ENCODE data around the gene RNF133.

Gene RNF133, protein sequence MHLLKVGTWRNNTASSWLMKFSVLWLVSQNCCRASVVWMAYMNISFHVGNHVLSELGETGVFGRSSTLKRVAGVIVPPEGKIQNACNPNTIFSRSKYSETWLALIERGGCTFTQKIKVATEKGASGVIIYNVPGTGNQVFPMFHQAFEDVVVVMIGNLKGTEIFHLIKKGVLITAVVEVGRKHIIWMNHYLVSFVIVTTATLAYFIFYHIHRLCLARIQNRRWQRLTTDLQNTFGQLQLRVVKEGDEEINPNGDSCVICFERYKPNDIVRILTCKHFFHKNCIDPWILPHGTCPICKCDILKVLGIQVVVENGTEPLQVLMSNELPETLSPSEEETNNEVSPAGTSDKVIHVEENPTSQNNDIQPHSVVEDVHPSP

DNA sequence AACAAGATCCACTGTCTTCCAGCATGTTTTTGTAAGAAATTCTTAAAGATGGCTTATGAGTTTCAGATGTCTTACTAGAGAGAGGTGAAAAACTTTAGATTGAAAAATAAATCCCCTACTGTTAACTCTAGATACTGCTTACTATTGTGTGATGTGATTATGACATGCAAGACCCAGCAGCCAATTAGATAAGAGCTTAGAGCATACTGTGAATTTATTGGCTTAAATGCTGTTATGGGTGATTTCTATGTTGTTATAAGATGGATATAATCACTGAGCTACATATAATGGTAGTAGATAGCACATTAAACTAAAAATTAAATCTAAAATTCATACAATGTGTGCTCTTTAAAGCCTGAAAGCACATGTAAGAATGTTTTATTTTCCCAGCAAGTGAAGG is at the start of gene RNF133:
RNF133 (minus strand) TSS at position 101 of the 400 bp plus-strand sequence. CDS start 199 bp downstream, outside the sequence.
- no peak for DNase-seq (ENCODE audit: low spot score)

DNA sequence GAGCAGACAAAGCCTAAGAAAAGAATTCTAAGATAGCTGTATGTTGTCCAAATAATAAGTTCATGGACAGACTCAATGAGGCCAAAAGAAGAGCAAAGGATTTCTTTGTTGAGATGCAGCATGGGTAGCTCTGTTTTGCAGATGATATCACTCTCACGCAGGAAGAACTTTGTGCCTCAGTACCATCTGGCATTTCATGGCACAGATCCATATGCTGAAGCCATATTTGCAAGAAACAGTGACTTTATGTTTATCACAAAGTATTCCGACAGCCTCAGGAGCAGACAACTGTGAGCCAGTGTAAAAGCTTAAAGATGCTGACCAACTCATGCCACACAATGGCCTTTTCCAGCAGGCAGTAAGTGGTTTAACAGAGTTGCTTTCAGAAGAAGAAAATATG is 49.3 kb upstream of the RNF133 start:
- no peak for DNase-seq (ENCODE audit: low spot score)

DNA sequence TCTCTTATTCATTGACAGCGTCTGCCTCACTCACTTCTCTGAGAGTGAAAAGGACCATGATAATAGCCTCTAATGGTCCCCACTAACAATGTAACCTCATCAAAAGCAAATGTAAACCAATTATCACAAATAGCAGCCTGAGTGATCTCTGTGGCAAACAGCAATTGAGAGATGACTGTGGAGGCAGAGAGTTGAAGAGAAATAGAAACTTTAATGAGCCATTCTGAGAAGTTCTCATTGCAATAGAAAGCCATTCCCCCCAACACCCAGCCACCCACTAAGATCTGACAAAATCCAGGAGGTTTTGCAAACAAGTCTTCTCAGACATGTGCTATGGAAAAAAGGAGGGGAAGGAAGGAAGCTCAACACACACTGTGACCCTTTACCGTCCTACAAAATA is 48.0 kb upstream of the RNF133 start:
- DNase-seq (ENCODE audit: low spot score), result no peak

DNA sequence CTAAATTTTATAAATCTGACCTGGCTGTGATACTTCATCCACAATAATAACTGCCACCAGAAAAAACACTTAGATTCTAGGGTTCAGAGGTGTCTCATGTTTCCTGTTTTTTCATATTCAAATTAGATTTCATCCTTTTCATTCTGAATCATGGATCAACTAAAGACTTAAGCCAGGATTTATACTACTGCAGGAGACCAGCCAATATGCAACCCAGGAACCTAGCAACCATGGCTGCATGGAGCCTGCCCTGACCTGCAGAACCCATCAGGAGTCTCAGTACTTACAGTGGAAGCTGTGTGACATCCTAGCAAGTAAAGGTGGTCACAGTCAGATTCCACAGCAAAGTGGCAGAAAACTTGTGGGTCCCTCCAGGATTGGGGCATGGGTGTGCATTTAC is 44.3 kb upstream of the RNF133 start:
- DNase-seq (ENCODE audit: low spot score), result no peak

DNA sequence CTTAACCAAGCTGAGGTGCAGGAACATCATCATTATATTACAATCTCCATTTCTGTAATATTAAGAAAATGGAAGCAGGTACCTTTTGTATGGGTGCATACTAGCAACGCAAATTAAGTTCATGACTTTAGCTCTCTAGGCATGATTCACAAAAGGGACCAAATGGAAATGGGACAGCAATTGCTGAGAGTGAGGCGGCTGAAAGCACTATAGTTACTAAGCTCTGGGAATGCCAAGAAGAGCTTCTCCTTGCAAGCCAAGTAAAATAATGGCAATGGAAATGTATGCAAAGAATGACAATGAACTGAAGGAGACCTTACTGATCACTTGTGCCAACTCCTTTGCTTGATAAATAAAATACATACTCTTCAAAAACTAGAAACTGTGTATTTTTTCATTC is 40.0 kb upstream of the RNF133 start:
- DNase-seq (ENCODE audit: low spot score), result no peak

DNA sequence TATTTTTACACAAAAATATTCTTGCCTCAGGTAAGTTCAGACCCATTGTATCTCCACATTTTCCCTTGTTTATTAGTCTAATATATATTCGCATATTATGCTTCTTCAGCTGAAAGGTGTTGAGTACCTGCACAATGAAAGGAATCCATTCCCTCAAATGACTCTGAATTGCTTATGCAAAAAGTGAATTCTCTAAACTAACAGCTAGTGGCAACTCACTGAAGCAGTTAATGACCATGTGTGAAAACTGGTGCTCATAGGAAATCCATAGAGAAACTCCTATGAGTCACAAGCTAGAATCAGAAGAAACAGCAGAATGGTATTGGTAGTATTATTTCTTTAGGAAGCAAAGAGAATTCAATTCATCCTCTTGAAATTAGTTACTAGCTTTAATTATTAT is 37.3 kb upstream of the RNF133 start:
- no peak for DNase-seq (ENCODE audit: low spot score)

DNA sequence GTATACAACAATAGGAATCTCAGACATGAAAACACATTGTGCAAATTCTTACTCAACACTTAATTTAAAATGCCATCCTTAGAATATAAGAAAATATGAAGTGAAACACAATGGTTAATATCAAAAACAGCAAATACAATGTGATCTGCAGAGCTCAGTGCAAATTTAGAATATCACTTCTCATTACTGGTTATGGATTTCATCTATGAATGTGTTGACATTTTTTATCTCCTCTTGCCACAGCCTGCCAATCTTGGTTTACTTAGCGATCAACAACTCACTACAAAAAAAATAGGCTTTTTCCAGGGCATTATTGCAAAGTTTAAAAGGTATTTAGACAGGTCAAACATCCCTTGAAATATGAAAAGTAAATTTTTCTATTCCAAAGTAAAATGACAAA is 28.8 kb upstream of the RNF133 start:
- no peak for DNase-seq (ENCODE audit: low spot score)

DNA sequence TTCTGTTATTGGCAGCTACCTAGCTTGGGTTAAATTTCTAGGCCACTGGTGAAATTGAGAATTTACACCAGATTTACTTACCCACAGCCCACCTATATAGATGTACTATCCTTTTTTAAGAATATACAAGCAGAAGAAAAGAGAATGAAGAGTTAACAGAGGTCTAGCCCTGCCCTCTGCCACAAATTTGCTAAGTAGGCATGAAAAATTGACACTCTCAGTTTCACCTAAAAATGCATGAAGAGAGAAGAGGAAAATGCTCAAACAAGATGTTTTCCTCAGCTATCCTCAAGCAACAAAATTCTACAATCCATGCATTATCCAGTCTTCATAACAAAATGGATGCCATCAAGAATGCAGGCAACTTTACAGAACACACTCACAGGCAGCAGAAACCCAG is 28.4 kb upstream of the RNF133 start:
- DNase-seq (ENCODE audit: low spot score), result no peak

DNA sequence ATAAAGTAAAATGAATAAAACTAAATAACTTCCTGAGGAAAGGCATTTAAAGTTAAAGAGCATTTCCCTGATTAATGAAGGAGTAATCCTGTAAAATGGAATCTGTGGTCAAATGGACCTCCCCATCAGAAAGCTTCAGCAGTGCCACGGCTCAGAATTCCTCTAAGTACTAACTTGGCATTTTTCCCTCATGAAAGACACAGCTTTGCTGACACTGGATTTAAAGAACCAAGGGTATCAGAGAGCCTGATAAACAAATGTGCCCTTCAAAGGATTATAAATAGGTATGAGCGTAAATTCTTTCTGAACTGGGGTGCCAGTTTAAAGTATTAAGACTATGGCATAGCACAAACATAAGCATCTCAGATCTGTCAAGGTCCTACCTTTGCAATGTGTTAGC is 28.0 kb upstream of the RNF133 start:
- no peak for DNase-seq (ENCODE audit: low spot score)

DNA sequence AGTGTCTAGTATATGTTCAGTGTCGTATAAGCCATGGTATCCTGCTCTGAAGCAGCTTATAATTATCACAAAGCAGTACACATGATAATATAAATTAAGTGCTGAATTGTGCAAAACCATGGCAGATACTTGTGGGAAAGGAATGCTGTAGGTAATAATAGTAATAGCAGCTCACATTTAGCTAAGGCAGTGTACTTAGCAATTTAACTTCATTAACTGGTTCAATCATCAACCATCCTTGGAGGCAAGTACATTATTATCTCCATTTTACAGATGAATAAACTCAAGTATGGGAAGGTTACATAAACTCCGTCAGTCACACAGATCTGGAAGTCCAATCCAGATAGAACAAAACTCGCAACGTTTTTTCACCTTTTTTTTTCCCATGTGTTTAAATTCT is 25.4 kb upstream of the RNF133 start:
- no peak for DNase-seq (ENCODE audit: low spot score)

DNA sequence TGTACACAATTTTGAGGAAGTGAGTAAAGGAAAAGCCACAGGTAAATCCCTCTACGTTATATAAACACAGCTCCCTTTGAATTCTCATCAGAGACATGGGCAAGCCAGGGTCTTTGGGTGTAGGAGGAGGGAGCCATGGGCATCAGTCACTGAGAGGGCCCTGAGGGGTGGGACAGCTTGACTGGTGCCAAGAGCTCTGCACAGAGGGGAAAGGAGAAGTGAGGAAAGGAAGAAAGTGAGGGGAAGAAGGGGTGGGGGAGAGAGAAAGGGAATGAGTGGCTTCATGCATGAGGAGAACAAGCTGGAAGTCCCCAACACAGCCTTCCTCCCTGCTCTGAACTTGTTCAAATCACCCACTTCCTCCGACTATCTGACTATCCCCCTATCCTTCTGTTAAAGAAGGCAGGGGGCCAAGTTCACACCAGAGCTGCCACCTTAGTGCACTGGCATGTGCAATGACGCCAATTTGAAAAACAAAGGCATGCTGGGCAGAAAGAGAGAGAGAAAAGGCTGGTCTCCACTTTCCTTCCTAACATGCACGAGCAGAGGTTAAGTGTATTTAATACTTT is 20.2 kb upstream of the RNF133 start:
- DNase-seq (ENCODE audit: low spot score), result no peak

DNA sequence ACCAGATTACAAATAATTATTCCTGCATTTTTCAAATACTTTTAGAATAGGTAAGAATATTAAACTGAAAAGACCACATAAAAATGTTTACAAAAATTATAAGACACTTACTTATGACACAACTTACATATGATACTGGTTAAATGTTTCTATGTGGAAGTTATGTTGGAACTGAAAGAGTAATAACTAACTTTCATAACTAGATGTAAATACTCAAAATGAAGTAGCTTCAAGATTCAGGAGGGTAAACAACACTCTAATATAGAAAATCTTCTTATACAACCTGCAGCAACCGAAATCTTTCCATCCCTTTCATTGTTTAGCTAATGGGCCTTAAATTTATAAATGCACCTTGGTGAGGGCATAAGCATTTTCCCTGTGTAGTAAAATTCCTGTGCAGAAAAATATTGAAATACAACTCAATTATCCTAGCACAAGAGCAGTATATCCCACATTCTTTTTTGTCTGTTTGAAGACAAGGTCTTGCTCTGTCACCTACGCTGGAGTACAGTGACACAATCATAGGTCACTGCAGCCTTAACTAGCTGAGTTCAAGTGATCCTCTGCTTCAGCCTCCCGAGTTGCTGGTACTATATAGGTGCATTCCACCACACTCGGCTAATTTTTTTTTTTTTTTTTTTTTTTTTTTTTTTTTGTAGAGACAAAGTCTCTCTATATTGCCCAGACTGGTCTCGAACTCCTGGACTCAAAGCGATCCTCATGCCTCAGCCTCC is 18.6 kb upstream of the RNF133 start:
- no peak for DNase-seq (ENCODE audit: low spot score)

DNA sequence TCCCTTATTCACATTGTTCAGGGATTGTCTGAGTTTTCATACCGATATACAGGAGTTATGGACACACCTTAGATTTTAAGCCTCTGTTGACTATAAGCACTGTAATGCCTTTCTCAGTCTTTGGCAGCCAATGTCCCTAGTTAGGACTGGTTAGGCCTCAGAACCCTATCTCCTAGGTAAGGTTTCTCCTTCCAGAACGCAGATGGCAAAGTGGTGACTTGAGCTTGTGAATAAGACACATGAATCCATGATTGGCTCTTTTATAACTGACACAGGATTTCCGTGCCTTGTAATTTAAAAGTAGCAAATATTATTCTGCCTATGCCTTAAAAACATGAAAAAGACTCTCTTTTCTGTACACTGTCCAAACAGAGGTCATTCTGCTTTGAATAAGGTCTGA is 16.3 kb upstream of the RNF133 start:
- DNase-seq (ENCODE audit: low spot score), result no peak

DNA sequence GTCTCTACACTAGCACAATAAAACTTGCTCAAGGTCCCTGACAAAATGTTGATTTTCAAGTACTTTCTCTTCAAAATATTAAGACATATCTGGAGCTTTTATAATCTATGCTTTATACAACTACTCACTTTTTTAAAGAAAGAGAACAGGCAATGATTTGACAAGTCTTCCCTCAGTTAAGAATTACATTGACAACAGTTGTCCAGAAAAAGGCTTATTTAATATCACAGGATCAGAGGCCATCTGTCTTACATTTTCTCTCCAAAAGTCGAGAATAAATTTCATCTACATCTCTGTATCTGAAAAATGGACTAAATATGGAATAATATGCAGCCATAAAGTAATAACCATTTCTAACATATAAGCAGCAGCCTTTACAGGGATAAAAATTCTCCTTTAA is 12.0 kb upstream of the RNF133 start:
- DNase-seq (ENCODE audit: low spot score), result no peak

DNA sequence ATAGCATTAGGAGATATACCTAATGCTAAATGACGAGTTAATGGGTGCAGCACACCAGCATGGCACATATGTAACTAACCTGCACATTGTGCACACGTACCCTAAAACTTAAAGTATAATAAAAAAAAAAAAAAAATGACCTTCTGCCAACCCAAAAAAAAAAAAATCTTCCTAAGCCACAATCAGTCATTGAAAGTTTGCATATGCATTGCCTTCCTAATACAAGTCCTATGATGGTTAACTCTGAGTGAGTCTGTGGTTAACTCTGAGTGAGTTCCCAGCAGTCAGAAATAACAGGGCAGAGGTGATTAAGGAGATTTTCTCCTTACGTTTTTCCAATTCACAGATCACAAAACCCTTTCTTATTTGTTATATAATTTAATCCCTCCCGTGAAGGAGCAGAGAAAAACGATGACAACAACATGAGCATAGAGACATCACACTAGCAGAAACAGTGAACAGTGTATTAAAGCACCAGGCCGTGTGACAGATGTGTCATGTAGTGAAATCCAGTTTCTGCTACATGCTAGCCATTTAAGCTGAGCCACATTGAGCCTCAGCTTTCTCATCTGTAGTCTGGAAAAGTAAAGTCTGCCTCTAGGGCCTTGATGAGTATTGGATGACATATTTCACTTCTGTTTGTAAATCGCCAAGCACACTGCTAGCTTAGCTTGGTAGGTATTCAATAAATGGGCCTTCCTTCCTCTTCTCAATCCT is 11.2 kb upstream of the RNF133 start:
- no peak for DNase-seq (ENCODE audit: low spot score)

DNA sequence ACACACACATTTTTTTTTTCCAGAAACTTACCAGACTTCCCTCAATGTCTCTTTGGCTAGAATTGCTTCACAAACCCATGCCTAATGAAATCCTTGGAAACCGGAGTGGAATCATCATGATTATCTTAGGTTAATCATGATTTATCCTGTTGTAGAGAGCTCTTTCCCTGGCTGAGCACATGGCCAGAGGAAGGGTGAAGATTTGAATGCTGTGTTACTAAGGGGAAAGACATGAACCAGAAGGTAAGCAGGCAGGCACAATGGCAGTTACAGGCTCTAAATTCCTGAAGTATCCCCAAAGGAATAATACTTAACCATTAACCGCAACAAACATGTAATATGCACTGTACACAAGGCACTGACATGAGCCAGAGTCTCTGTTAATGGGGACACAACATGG is 7.9 kb upstream of the RNF133 start:
- no peak for DNase-seq (ENCODE audit: low spot score)

DNA sequence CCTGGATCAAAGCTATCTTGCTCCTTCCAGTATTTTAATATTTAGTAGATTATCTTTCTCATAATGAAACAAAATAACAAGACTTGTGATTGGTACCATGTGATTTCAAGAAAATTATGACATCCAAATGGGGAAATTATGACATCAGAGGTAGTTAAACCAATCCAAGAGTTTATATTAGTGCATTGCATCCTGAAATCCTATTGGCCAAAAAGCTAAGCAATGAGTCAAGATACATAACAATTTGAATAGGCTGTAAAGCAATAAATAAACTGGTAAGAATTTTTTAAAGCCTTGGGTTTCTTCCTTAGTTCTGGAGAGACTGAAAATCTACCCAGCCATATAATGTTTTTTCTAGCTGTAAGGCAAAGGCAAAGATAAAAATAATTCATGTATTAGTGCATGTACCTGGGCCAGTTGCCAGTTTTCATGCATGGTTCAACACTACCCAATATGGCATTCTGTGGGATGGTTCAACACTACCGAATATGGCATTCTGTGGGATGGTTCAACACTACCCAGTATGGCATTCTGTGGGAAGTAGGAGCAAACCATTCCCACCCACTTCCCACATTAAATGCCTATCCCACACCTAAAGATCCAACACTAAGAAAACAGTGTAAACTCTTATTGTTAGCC is 4.1 kb upstream of the RNF133 start, which contains the start of gene RNF148:
RNF148 (minus strand) TSS at position 51 of the 639 bp plus-strand sequence. CDS start 172 bp downstream, outside the sequence.
- DNase-seq (ENCODE audit: low spot score), result no peak

DNA sequence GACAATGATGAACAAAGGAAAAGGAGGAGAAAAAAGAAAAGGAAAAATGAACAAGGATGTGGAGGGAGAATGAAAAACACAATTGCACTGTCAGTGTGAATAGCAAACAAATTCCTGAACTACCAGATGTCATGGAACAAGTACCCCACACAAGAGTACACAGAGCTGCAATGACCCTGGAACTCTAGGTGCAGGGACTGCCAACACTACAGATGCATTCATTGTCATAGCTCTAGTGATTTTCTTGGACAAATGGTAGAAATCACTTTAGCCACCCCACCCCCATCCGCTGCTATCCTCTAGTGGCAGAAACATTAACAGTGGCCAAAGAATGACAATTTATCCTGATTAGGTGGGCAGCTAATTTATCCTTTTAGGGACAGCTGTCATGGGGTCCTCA is 3.1 kb downstream of the RNF133 start:
- DNase-seq (ENCODE audit: low spot score), result no peak

DNA sequence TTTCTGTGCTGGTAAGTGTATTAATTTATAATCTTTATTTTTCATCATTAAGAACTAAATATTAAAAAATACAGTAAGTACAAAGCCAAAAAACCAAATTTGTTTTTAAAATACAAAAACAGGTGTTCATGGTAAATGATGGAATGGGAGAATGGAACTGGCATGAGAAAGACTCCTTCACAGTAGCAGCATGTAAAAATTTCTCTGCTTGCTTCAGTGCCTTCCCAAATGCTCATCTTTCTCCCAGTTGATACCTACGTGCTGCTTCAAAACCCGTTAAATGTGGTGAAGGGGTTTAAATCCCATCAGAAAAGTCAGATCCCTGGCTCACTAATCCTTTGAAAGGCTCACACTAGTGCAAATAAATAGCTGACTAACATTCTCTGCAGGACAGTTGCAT is 4.2 kb downstream of the RNF133 start:
- DNase-seq (ENCODE audit: low spot score), result no peak

DNA sequence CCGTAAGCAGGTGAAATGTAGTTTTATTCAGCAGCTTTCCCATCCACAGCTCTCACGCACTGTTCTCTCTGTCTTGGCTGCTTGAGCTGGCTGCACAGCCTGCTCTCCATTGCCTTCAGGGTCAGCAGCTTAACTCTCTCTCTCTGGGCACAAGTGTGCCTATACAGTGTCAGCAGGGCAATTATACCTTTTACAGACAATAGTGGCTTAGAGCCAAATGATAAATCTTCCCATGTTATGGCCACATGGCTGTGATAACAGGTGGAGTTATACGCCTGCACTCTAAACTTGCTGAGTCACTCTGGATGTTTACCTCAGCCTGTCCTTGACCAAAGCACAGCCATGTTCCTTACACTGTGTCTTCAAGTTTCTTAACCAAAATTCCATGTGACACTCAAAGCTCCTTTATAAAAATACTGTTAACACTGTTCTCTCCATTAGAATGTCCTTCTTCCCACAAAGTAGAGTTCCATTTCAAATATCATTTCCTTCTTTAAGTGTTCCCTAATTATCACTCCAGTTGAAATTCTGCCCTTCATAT is 6.1 kb downstream of the RNF133 start:
- no peak for DNase-seq (ENCODE audit: low spot score)

DNA sequence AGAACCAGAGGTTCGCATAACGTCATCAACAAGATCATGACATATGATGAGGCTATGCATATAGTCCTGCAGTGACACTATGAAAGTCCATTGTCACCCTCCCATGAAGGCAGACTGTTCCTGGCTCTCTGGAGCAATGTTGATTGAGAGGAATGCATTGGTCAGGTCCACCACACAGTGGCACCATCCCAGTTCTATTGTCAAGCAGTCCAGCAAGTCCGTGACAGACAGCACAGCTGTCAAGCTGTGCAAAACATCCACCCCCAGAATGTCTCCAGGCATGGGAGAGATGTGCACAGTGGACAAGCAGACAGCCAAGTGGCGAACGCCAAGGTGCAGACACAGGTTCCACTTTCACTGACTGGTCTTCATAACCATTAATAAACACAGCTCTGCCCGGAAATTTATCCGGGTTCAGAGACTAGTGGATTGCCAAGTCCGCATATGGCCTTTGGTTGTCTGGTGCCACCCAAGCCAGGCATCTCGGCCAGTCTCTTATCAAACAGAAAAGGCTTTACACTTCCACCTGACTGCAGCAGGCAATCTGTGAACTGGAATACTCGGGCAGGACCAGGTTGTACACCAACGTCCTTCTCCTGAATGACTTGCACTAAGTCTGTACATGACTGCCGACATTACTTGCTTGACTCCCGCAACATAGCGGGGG is 7.2 kb downstream of the RNF133 start:
- no peak for DNase-seq (ENCODE audit: low spot score)
